NCI-H82 (cell line): ENCODE data around the gene UGT3A1.
A peak's percentile ranks its signal among the peaks of the same experiment; 100 is the strongest.
"Not testable (repeated sequence)": the region's sequence is repeated elsewhere in the genome, so short reads cannot be mapped to it uniquely, and the experiment has no call there.

Experiments used
- DNase-seq: peaks from one replicate; lab custom pipeline; 2025; lab: John Stamatoyannopoulos, UW

UGT3A1 gene, protein sequence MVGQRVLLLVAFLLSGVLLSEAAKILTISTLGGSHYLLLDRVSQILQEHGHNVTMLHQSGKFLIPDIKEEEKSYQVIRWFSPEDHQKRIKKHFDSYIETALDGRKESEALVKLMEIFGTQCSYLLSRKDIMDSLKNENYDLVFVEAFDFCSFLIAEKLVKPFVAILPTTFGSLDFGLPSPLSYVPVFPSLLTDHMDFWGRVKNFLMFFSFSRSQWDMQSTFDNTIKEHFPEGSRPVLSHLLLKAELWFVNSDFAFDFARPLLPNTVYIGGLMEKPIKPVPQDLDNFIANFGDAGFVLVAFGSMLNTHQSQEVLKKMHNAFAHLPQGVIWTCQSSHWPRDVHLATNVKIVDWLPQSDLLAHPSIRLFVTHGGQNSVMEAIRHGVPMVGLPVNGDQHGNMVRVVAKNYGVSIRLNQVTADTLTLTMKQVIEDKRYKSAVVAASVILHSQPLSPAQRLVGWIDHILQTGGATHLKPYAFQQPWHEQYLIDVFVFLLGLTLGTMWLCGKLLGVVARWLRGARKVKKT

GRCh38 chr5:35990941-35991611, at the start of gene UGT3A1:
Gene UGT3A1 (minus strand): TSS chr5:35991390. CDS start chr5:35991240, 150 bp downstream.
- peak; percentile 98 for DNase-seq

- DNase-seq: no peak
These were observed 44.5 kb upstream of the UGT3A1 start for GRCh38 chr5:36035696-36036095.

- DNase-seq: not testable (repeated sequence)
These were observed 43.4 kb upstream of the UGT3A1 start for GRCh38 chr5:36034536-36035134.

DNA sequence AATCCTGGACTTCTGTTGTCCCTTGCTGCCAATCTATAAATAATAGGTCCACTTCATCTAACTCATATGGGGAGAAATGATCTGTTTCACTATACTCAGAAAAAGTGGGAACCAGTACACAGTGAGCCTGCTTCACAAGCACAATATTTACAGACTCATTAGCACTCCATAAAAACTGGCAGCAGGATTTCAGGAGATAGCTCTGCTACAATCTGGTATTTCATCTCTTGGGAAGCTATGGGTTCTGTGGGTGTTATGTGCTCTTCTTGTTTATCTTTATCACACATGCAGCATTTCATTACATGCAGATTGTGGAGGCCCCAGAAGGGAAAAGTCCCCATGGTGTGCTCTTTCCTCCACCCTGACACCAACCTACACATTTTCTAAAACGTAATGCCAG, 42.3 kb upstream of the UGT3A1 start:
- DNase-seq: no peak

- DNase-seq: no peak
These were observed 41.9 kb upstream of the UGT3A1 start for GRCh38 chr5:36033047-36033446.

GRCh38 chr5:36031223-36031622, 40.0 kb upstream of the UGT3A1 start:
- DNase-seq: no peak

- no peak for DNase-seq
These were observed 38.7 kb upstream of the UGT3A1 start for GRCh38 chr5:36029914-36030313.

- DNase-seq: no peak
These were observed 37.8 kb upstream of the UGT3A1 start for GRCh38 chr5:36028816-36029465.

DNA sequence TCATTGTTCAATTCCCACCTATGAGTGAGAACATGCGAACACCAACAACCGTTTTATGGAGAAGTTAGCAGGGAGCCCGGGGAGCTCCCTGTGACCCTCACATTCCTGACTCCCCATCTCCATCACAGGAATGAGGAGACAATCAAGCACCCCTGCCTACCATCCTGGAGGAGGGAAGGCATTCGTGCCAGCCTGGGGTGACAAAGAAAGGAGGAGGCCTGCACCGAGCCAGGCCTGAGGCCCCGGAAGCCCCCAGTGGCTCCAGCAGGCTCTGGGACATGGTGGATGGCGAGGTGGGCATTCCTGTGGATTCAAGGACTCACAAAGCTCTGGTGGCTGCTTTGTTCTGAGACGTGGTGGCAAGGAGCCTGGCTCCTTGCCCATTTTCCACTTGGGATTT, 36.5 kb upstream of the UGT3A1 start:
- DNase-seq: no peak

DNA sequence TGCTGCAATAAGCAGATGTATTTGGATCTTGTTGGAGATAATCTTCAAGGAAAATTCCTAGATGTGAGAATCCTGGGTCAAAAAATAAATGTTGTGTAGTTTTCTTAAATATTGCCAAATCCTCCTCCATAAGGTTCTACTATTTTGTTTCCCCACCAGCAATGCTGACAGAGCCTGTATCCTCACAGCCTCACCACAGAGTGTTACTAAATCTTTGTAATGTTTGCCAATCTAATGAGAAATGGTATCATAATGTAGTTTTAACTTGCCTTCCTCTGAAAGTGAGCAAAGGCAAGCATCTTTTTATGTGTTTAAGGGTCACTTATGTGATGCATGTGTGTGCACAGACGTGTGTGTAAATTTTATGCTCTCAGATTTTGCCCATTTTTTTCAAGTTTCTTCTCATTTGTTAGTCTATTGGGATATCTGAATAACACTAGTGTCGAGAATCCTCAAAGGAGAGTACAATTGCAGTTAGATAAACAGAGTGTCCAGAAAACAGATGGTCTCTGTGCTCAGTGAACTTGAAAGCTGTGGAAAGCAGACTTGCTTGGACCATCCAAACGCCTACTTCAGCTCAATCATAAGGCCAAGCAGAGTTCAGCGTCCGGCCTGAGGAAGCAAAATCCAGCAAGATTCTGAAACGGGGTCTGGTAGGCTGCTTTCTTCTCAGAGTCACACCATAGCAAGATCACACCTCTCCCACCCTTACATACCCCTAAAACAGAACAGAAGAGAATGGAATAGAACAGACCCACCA, 35.7 kb upstream of the UGT3A1 start:
- no peak for DNase-seq

- peak; percentile 32 for DNase-seq
These were observed 31.1 kb upstream of the UGT3A1 start for GRCh38 chr5:36022246-36022645.

DNA sequence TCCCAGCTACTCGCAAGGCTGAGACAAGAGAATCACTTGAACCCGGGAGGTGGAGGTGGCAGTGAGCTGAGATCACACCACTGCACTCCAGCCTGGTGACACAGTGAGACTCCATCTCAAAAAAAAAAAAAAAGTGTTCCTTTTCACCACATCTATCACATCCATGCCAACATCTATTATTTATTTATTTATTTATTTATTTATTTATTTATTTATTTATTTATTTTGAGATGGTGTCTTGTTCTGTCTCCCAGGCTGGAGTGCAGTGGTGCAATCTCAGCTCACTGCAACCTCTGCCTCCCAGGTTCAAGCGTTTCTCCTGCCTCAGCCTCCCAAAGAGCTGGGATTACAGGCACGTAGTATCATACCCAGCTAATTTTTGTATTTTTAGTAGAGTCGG, 28.4 kb upstream of the UGT3A1 start:
- not testable (repeated sequence) for DNase-seq

DNA sequence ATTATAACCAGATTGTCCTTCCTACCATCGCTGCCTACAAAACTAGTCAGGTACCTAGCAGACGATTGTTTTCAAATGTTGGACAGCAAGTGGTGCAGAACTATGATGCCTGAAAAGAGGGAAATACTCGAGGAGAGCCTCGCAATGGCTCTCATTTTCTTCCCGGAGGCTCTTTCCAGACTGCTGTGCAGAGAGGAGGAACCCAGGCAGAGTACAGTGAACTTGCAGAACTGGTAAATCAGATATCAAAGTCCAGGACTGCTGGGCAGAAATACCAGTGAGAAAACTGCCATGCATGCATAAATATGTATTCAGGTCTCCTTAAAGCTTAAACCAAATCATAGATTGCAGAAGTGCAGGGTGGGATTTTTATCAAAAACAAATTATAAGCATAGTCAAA, 26.4 kb upstream of the UGT3A1 start:
- no peak for DNase-seq

GRCh38 chr5:36017004-36017403, 25.8 kb upstream of the UGT3A1 start:
- no peak for DNase-seq

DNA sequence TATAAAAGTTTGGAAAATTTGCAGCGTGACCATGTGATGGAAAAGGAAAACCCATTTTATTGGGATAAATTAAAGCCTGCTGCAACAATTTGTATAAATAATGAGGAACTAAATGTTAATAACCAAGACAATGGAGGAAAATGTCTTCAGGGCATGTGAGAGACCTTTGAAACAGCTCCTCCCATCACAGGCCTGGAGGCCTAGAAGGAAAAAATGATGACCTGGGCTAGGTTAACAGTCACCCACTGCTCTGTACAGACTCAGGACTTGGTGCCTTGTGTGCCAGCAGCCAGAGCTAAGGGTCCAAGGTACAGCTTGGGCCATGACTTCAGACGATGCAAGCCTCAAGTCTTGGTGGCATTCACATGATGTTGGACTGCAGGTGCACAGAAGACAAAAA, 22.0 kb upstream of the UGT3A1 start:
- no peak for DNase-seq

GRCh38 chr5:36009698-36010097, 18.5 kb upstream of the UGT3A1 start:
- DNase-seq: no peak

GRCh38 chr5:36007366-36007765, 16.2 kb upstream of the UGT3A1 start:
- no peak for DNase-seq

GRCh38 chr5:36006163-36006562, 15.0 kb upstream of the UGT3A1 start:
- no peak for DNase-seq

DNA sequence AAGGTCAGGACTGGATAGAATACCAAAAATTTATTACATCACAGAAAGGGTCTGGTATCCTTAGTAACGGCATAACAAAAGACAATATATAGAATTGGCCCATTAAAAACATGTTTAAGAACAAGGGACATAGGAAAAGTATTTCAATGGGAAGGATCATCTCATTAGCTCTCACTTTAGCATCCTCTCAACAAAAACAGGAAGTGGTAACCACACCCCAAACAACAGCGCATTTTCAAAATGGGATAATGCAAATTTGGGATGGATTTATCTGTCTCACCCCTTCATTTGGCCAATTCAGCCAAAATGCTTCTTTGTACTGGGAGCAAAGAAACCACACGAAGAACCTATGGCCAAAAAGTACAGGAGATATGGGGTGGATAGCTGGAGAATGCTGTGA, 9.8 kb upstream of the UGT3A1 start:
- DNase-seq: no peak

DNA sequence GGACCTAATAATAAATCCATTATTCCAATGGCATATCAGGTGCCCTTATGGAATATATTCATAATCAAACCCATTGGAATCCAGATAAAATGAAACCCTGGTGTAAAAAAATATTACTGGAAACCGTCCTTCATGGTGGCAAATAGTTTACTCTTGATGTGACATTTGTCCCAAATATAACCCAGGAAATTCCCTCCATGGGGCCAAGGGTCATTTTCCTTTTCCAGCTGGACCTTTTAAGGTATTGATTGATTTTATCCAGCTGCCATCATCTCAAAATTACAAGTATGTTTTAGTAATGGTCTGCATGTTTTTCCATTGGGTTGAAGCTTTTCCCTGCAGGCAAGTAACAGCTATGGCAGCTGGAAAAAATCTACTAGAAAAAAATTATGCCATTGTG, 8.4 kb upstream of the UGT3A1 start:
- DNase-seq: no peak

GRCh38 chr5:35996076-35996475, 4.9 kb upstream of the UGT3A1 start:
- DNase-seq: no peak

DNA sequence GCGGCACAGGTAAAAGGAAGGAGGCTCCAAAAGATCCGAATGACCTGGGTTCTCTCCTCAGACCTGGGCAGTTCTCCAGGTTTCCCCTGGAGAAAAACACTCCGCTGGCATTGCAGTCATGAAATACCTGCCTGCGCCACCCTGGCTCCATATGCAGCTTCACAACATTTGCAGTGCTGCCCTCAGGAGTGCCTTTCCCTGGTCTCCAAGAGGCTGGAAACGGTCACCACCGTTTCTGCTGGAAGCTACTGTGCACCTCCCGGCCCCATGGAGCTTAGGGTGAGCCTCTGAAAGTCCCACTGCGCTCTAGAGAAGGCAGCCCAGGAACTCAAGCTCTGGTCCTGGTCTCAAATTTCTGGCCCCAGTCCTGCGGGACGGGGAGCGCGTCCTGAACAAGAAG, 670 bp downstream of the UGT3A1 start:
- DNase-seq: peak; percentile 66
